Hepatocyte (in vitro differentiated cells): Measurements from ENCODE around the gene FAM83E. TPM values are rescaled to one million over a fixed set of nuclear protein-coding genes. Genes with fewer than 3 reads are reported as not detected.

Experiments used
- DNase-seq: peaks from one replicate; pipeline ENCODE4 v3.0.0-alpha.2; 2016; ENCODE audit warnings: low spot score
- H2AFZ ChIP-seq: fragments of 200-600 bp; sonication (generic); 2 replicates; pipeline ENCODE4 v1.6.0; 2016; ENCODE audit warnings: antibody characterized with exemption, mild to moderate bottlenecking
- H3K27ac ChIP-seq: fragments of 200-600 bp; sonication (generic); 2 replicates; pipeline ENCODE4 v1.5.1; 2016; ENCODE audit warnings: mild to moderate bottlenecking
- H3K27me3 ChIP-seq: fragments of 200-600 bp; sonication (generic); 2 replicates; pipeline ENCODE4 v1.6.1; 2016
- H3K36me3 ChIP-seq: fragments of 200-600 bp; sonication (generic); replicated peaks from 2 replicates; pipeline ENCODE4 v1.5.1; 2016; ENCODE audit warnings: low read depth; ENCODE audit not compliant: insufficient read depth
- H3K4me1 ChIP-seq: fragments of 200-600 bp; sonication (generic); 2 replicates; pipeline ENCODE4 v1.5.1; 2016; ENCODE audit warnings: mild to moderate bottlenecking, moderate library complexity; ENCODE audit not compliant: insufficient read depth
- H3K4me2 ChIP-seq: fragments of 200-600 bp; sonication (generic); 2 replicates; pipeline ENCODE4 v1.6.0; 2016
- H3K4me3 ChIP-seq: fragments of 200-600 bp; sonication (generic); 2 replicates; pipeline ENCODE4 v1.5.1; 2016; ENCODE audit warnings: mild to moderate bottlenecking
- H3K79me2 ChIP-seq: fragments of 200-600 bp; sonication (generic); 2 replicates; pipeline ENCODE4 v1.6.0; 2017; ENCODE audit warnings: mild to moderate bottlenecking
- H3K9me2 ChIP-seq: fragments of 200-600 bp; sonication (generic); replicated peaks from 2 replicates; pipeline ENCODE4 v1.6.0; 2017; ENCODE audit warnings: mild to moderate bottlenecking; ENCODE audit not compliant: insufficient read depth
- H3K9me3 ChIP-seq: fragments of 200-600 bp; sonication (generic); 2 replicates; pipeline ENCODE4 v1.5.1; 2016; ENCODE audit warnings: low read depth, mild to moderate bottlenecking
- H4K20me1 ChIP-seq: fragments of 200-600 bp; sonication (generic); 2 replicates; pipeline ENCODE4 v1.6.0; 2016; ENCODE audit warnings: mild to moderate bottlenecking; ENCODE audit not compliant: insufficient read depth, poor library complexity, severe bottlenecking
- CTCF ChIP-seq: fragments of 200-600 bp; sonication (generic); IDR thresholded peaks from 2 replicates; pipeline ENCODE4 v1.5.1; 2016; ENCODE audit warnings: antibody characterized with exemption, mild to moderate bottlenecking; ENCODE audit not compliant: poor library complexity
- EZH2 ChIP-seq: fragments of 200-600 bp; sonication (generic); IDR thresholded peaks from 2 replicates; pipeline ENCODE4 v1.6.1; 2016; ENCODE audit warnings: antibody characterized with exemption, mild to moderate bottlenecking, borderline replicate concordance
- EZH2phosphoT487 ChIP-seq: fragments of 200-600 bp; sonication (generic); IDR thresholded peaks from one replicate; pipeline ENCODE4 v1.6.1; 2018; ENCODE audit warnings: antibody characterized with exemption, mild to moderate bottlenecking, low read depth, moderate library complexity; ENCODE audit not compliant: unreplicated experiment, severe bottlenecking
- WGBS: methylation state at CpG from one replicate; pipeline ENCODE4 v1.1.6; 2016; ENCODE audit warnings: low lambda C conversion rate; ENCODE audit errors: missing lambda C conversion rate; 5-methylcytosine and 5-hydroxymethylcytosine counted together
- polyA plus RNA-seq: library from polyadenylated mRNA; unstranded; fragments of >200 nt; fragmentation: Nextera tagmentation; extraction: Ambion mirVana; gene quantifications from 2 replicates; pipeline ENCODE4 v1.2.1, GENCODE V29; 2016
- total RNA-seq: library from RNA; depleted of rRNA; stranded (reverse); fragments of >200 nt; gene quantifications from 2 replicates; pipeline ENCODE4 v1.2.3, GENCODE V29; 2014

The FAM83E gene
- total and polyA plus RNA-seq, 2 experiments from 2014 or later: 12.4 to 22.2 TPM

- Histone ChIP-seq H3K79me2 (peaks cover 21% of the 10 kb centered on the region), H3K9me3 (no peaks in the 10 kb centered on the region), H3K4me1 (peaks cover 41% of the 10 kb centered on the region), H3K27ac (no peak overlapping the region), H3K4me2 (no peak overlapping the region), H4K20me1 (no peaks in the 10 kb centered on the region), H3K27me3 (no peaks in the 10 kb centered on the region), H3K4me3 (no peak overlapping the region), H3K9me2 (no peaks in the 10 kb centered on the region), H3K36me3 (no peaks in the 10 kb centered on the region), H2AFZ (no peak overlapping the region)
- DNase-seq: no peak
- TF ChIP-seq EZH2 (no peak), EZH2phosphoT487 (no peak), CTCF (no peak)
- WGBS: 95% methylated on average over 15 of the region's 22 CpGs
Observed at GRCh38 chr19:48629297-48629598, 14.4 kb upstream of the FAM83E start.

- Histone ChIP-seq H3K4me1 (peaks cover 37% of the 10 kb centered on the region), H3K27ac (no peak overlapping the region), H3K27me3 (no peaks in the 10 kb centered on the region), H3K4me3 (no peak overlapping the region), H3K4me2 (no peak overlapping the region), H3K9me2 (no peaks in the 10 kb centered on the region), H3K36me3 (no peaks in the 10 kb centered on the region), H3K9me3 (no peaks in the 10 kb centered on the region), H3K79me2 (peaks cover 21% of the 10 kb centered on the region), H4K20me1 (no peaks in the 10 kb centered on the region), H2AFZ (no peak overlapping the region)
- 91% methylated on average over 16 of the region's 34 CpGs for WGBS
- DNase-seq: peak; percentile 8
- TF ChIP-seq EZH2phosphoT487: no peak
- no peak for TF ChIP-seq EZH2
- no peak for TF ChIP-seq CTCF
Observed at GRCh38 chr19:48628486-48629296, 13.8 kb upstream of the FAM83E start.

- H3K4me2 ChIP-seq: peak overlapping the region; percentile 33
- peaks cover 21% of the 10 kb centered on the region for H3K79me2 ChIP-seq
- 95% methylated on average over 15 of the region's 17 CpGs for WGBS
- H4K20me1 ChIP-seq: no peaks in the 10 kb centered on the region
- TF ChIP-seq CTCF (no peak), EZH2phosphoT487 (no peak), EZH2 (no peak)
- no peak overlapping the region for H2AFZ ChIP-seq
- no peaks in the 10 kb centered on the region for H3K9me3 ChIP-seq
- H3K9me2 ChIP-seq: no peaks in the 10 kb centered on the region
- H3K4me3 ChIP-seq: no peak overlapping the region
- no peaks in the 10 kb centered on the region for H3K36me3 ChIP-seq
- H3K27me3 ChIP-seq: no peaks in the 10 kb centered on the region
- peak overlapping the region; percentile 89 for H3K27ac ChIP-seq
- peaks cover 38% of the 10 kb centered on the region for H3K4me1 ChIP-seq
- DNase-seq: peak; percentile 6
Observed at GRCh38 chr19:48627865-48628314, 13.0 kb upstream of the FAM83E start.
